Stimulated activated naive CD8-positive, alpha-beta T cell treated with anti-CD3 and anti-CD28 coated beads, Interleukin-15, amount 100 ng/mL, for 72 hours (primary cell): ENCODE results near the gene MARS1.
"Not testable (repeated sequence)": the region's sequence is repeated elsewhere in the genome, so short reads cannot be mapped to it uniquely, and the experiment has no call there.

Source experiments
- ATAC-seq: fragments of 150-1000 bp; cut with Tn5 transposase; 2 replicates; pipeline ENCODE4 v1.10.0; 2021; ENCODE audit warnings: mild to moderate bottlenecking, moderate library complexity
- DNase-seq, 2 donors: peaks; one replicate each; pipeline ENCODE4 v3.0.0; 2021 to 2022
- H3K27ac Mint-ChIP-seq, 2 donors: one replicate each; pipeline ENCODE4 v1.8.0; 2022; ENCODE audit warnings: mild to moderate bottlenecking in 2 of 2, mixed read lengths in 2 of 2, moderate library complexity in 2 of 2
- H3K27me3 Mint-ChIP-seq: one replicate; pipeline ENCODE4 v1.8.0; 2022; ENCODE audit warnings: mixed read lengths
- H3K4me1 Mint-ChIP-seq: one replicate; pipeline ENCODE4 v1.8.0; 2022; ENCODE audit warnings: mild to moderate bottlenecking, mixed read lengths
- H3K4me3 Mint-ChIP-seq, 2 donors: one replicate each; pipeline ENCODE4 v1.8.0; 2022; ENCODE audit warnings: mild to moderate bottlenecking in 2 of 2, mixed read lengths in 2 of 2, moderate library complexity in 1 of 2
- H3K9me3 Mint-ChIP-seq, 2 donors: one replicate each; pipeline ENCODE4 v1.8.0; 2022; ENCODE audit warnings: mixed read lengths in 2 of 2

Gene MARS1

GRCh38 chr12:57490126-57490525 is 2.3 kb downstream of the MARS1 start:
- Mint-ChIP-seq H3K9me3 (no peaks in the 10 kb centered on the region), H3K27ac (peak overlapping the region in 1 of 2 donors; percentile 13), H3K27me3 (no peaks in the 10 kb centered on the region), H3K4me3 (peak overlapping the region in 1 of 2 donors; percentile 99), H3K4me1 (peaks cover 51% of the 10 kb centered on the region)
- DNase-seq (no peak), ATAC-seq (no peak)

GRCh38 chr12:57491393-57492280 is 3.8 kb downstream of the MARS1 start:
- H3K27ac Mint-ChIP-seq: peak overlapping the region; percentile 21 to 86
- H3K4me1 Mint-ChIP-seq: peaks cover 51% of the 10 kb centered on the region
- H3K9me3 Mint-ChIP-seq: no peaks in the 10 kb centered on the region
- ATAC-seq: peak; percentile 32
- H3K4me3 Mint-ChIP-seq: peak overlapping the region; percentile 31 to 74
- no peaks in the 10 kb centered on the region for H3K27me3 Mint-ChIP-seq
- DNase-seq: no peak

- peaks cover 35% of the 10 kb centered on the region for H3K4me1 Mint-ChIP-seq
- DNase-seq, H3K27me3 Mint-ChIP-seq, H3K4me3 Mint-ChIP-seq, H3K9me3 Mint-ChIP-seq: not testable (repeated sequence)
- peak; percentile 45 for ATAC-seq
- H3K27ac Mint-ChIP-seq: peak overlapping the region in 1 of 2 donors; percentile 85
Measured at GRCh38 chr12:57495051-57495701, 7.3 kb downstream of the MARS1 start.

GRCh38 chr12:57496822-57497221 is 9.0 kb downstream of the MARS1 start:
- H3K9me3 Mint-ChIP-seq: no peaks in the 10 kb centered on the region
- peaks cover 21% of the 10 kb centered on the region for H3K4me1 Mint-ChIP-seq
- no peak overlapping the region for H3K4me3 Mint-ChIP-seq
- peak overlapping the region in 1 of 2 donors; percentile 35 for H3K27ac Mint-ChIP-seq
- DNase-seq (no peak), ATAC-seq (peak; percentile 59)
- H3K27me3 Mint-ChIP-seq: no peaks in the 10 kb centered on the region

GRCh38 chr12:57497223-57498131 is 9.6 kb downstream of the MARS1 start:
- H3K4me1 Mint-ChIP-seq: peaks cover 19% of the 10 kb centered on the region
- H3K9me3 Mint-ChIP-seq: no peaks in the 10 kb centered on the region
- no peak overlapping the region for H3K4me3 Mint-ChIP-seq
- no peaks in the 10 kb centered on the region for H3K27me3 Mint-ChIP-seq
- ATAC-seq (no peak), DNase-seq (no peak)
- H3K27ac Mint-ChIP-seq: peak overlapping the region; percentile 4 to 35

GRCh38 chr12:57498132-57498502 is 10.2 kb downstream of the MARS1 start:
- no peak for ATAC-seq
- Mint-ChIP-seq H3K9me3 (no peaks in the 10 kb centered on the region), H3K4me1 (peaks cover 14% of the 10 kb centered on the region), H3K27me3 (no peaks in the 10 kb centered on the region), H3K27ac (peak overlapping the region; percentile 1 to 91), H3K4me3 (no peak overlapping the region)
- DNase-seq: no peak

- Mint-ChIP-seq H3K9me3 (no peaks in the 10 kb centered on the region), H3K27me3 (no peaks in the 10 kb centered on the region), H3K4me1 (peaks cover 14% of the 10 kb centered on the region), H3K27ac (peak overlapping the region in 1 of 2 donors; percentile 91), H3K4me3 (no peak overlapping the region)
- ATAC-seq: no peak
- DNase-seq: no peak
Measured at GRCh38 chr12:57498571-57498970, 10.7 kb downstream of the MARS1 start.

GRCh38 chr12:57500213-57500612 is 12.3 kb downstream of the MARS1 start:
- Mint-ChIP-seq H3K27ac (no peak overlapping the region), H3K27me3 (no peaks in the 10 kb centered on the region), H3K4me1 (peaks cover 14% of the 10 kb centered on the region), H3K9me3 (no peaks in the 10 kb centered on the region), H3K4me3 (no peak overlapping the region)
- DNase-seq: no peak
- ATAC-seq: no peak

- H3K9me3 Mint-ChIP-seq, DNase-seq, H3K27ac Mint-ChIP-seq, H3K4me3 Mint-ChIP-seq, H3K27me3 Mint-ChIP-seq, ATAC-seq: not testable (repeated sequence)
- peaks cover 14% of the 10 kb centered on the region for H3K4me1 Mint-ChIP-seq
Measured at GRCh38 chr12:57502311-57502969, 14.6 kb downstream of the MARS1 start.

GRCh38 chr12:57506541-57506940 is 18.7 kb downstream of the MARS1 start:
- H3K4me3 Mint-ChIP-seq, ATAC-seq, H3K27ac Mint-ChIP-seq: not testable (repeated sequence)

GRCh38 chr12:57507796-57508195 is 19.9 kb downstream of the MARS1 start:
- not testable (repeated sequence) for DNase-seq, H3K4me1 Mint-ChIP-seq, H3K9me3 Mint-ChIP-seq

More at GRCh38 chr12:57506541-57506940, 18.7 kb downstream of the MARS1 start:
- H3K27me3 Mint-ChIP-seq, DNase-seq, H3K9me3 Mint-ChIP-seq, H3K4me1 Mint-ChIP-seq: not testable (repeated sequence)

GRCh38 chr12:57511161-57511560 is 23.3 kb downstream of the MARS1 start:
- Mint-ChIP-seq H3K4me1 (peaks cover 24% of the 10 kb centered on the region), H3K9me3 (no peaks in the 10 kb centered on the region), H3K27ac (no peak overlapping the region), H3K27me3 (no peaks in the 10 kb centered on the region), H3K4me3 (no peak overlapping the region)
- DNase-seq (no peak), ATAC-seq (no peak)

More at GRCh38 chr12:57507796-57508195, 19.9 kb downstream of the MARS1 start:
- peak overlapping the region in 1 of 2 donors; percentile 34 for H3K27ac Mint-ChIP-seq
- H3K27me3 Mint-ChIP-seq, H3K4me3 Mint-ChIP-seq, ATAC-seq: not testable (repeated sequence)

- no peak overlapping the region for H3K4me3 Mint-ChIP-seq
- H3K4me1 Mint-ChIP-seq: peaks cover 30% of the 10 kb centered on the region
- ATAC-seq (peak; percentile 61), DNase-seq (no peak)
- H3K27me3 Mint-ChIP-seq: no peaks in the 10 kb centered on the region
- no peaks in the 10 kb centered on the region for H3K9me3 Mint-ChIP-seq
- H3K27ac Mint-ChIP-seq: peak overlapping the region in 1 of 2 donors; percentile 28
Measured at GRCh38 chr12:57511588-57512325, 23.9 kb downstream of the MARS1 start.

GRCh38 chr12:57512665-57513064 is 24.8 kb downstream of the MARS1 start:
- Mint-ChIP-seq H3K4me1 (peaks cover 39% of the 10 kb centered on the region), H3K27ac (no peak overlapping the region), H3K27me3 (no peaks in the 10 kb centered on the region), H3K9me3 (no peaks in the 10 kb centered on the region), H3K4me3 (no peak overlapping the region)
- DNase-seq (no peak), ATAC-seq (no peak)
